CD4-positive, CD25-positive, alpha-beta regulatory T cell (primary cell): ENCODE data around the gene MMP15. TPM values are rescaled to one million over a fixed set of nuclear protein-coding genes. Genes with fewer than 3 reads are reported as not detected.
A peak's percentile ranks its signal among the peaks of the same experiment; 100 is the strongest.
"Not testable (repeated sequence)": the region's sequence is repeated elsewhere in the genome, so short reads cannot be mapped to it uniquely, and the experiment has no call there.

Experiments
- ATAC-seq, 2 donors: fragments of 150-1000 bp; cut with Tn5 transposase; one replicate each; pipeline ENCODE4 v1.10.0; 2021; ENCODE audit warnings: low read depth in 2 of 2, moderate number of reproducible peaks in 2 of 2, moderate library complexity in 1 of 2
- DNase-seq, 3 donors: peaks; one replicate each; pipeline versions ENCODE4 v3.0.0 to v3.0.0-alpha.2; 2012 to 2022; ENCODE audit warnings: mixed read lengths in 1 of 3
- H3K27ac ChIP-seq: one replicate; pipeline ENCODE4 v1.7.0; 2013; ENCODE audit warnings: mild to moderate bottlenecking, low read length; ENCODE audit not compliant: insufficient read depth, poor library complexity, severe bottlenecking
- H3K27me3 ChIP-seq: one replicate; pipeline ENCODE4 v1.7.0; 2013; ENCODE audit warnings: low read length; ENCODE audit not compliant: control insufficient read depth, insufficient read depth
- H3K36me3 ChIP-seq: one replicate; pipeline ENCODE4 v1.7.0; 2013; ENCODE audit warnings: mild to moderate bottlenecking, low read length, moderate library complexity; ENCODE audit not compliant: control insufficient read depth, insufficient read depth
- H3K4me1 ChIP-seq: 2 replicates; pipeline ENCODE4 v1.7.0; 2013; ENCODE audit warnings: mild to moderate bottlenecking, low read length; ENCODE audit not compliant: insufficient read depth, control insufficient read depth, poor library complexity, severe bottlenecking
- H3K4me3 ChIP-seq: one replicate; pipeline ENCODE4 v1.7.0; 2013; ENCODE audit warnings: low read depth, mild to moderate bottlenecking, low read length, moderate library complexity
- H3K9me3 ChIP-seq, 2 experiments: 1 replicate in 1 of 2; 2 replicates in 1 of 2; pipeline ENCODE4 v1.7.0; 2013; ENCODE audit warnings: low read length in 2 of 2, mild to moderate bottlenecking in 1 of 2, moderate library complexity in 1 of 2; ENCODE audit not compliant: control insufficient read depth in 2 of 2
- H3K27ac Mint-ChIP-seq, 3 donors: one replicate each; pipeline ENCODE4 v1.8.0; 2020 to 2022; ENCODE audit warnings: mild to moderate bottlenecking in 3 of 3, mixed read lengths in 3 of 3, moderate library complexity in 2 of 3
- H3K27me3 Mint-ChIP-seq: one replicate; pipeline ENCODE4 v1.8.0; 2022; ENCODE audit warnings: mild to moderate bottlenecking, mixed read lengths
- H3K36me3 Mint-ChIP-seq: one replicate; pipeline ENCODE4 v1.8.0; 2020; ENCODE audit warnings: mixed read lengths
- H3K4me1 Mint-ChIP-seq, 4 donors: one replicate each; pipeline ENCODE4 v1.8.0; 2020 to 2022; ENCODE audit warnings: mixed read lengths in 4 of 4, mild to moderate bottlenecking in 1 of 4
- H3K4me3 Mint-ChIP-seq, 4 donors: one replicate each; pipeline ENCODE4 v1.8.0; 2020 to 2022; ENCODE audit warnings: mild to moderate bottlenecking in 4 of 4, mixed read lengths in 4 of 4, moderate library complexity in 3 of 4
- H3K9me3 Mint-ChIP-seq, 7 donors: one replicate each; pipeline ENCODE4 v1.8.0; 2020 to 2022; ENCODE audit warnings: mixed read lengths in 7 of 7, mild to moderate bottlenecking in 3 of 7, moderate library complexity in 2 of 7
- polyA plus RNA-seq, 4 donors: library from polyadenylated mRNA; unstranded; fragments of 300-500 nt; fragmentation: Illumina TruSeq; gene quantifications; one replicate each; pipeline ENCODE4 v1.2.3, GENCODE V29; 2021
- total RNA-seq: library from RNA; stranded (reverse); gene quantifications from one replicate; pipeline ENCODE4 v1.2.3, GENCODE V29; 2022

MMP15 gene
- total and polyA plus RNA-seq, 5 donors from 2014 or later, result 0.03 to 0.27 (median 0.11) TPM; not detected in 2

GRCh38 chr16:58054289-58054688, 28.7 kb downstream of the MMP15 start:
- H3K4me3 Mint-ChIP-seq, result no peak overlapping the region
- no peaks in the 10 kb centered on the region for H3K9me3 ChIP-seq
- H3K27me3 Mint-ChIP-seq, result peaks cover 8% of the 10 kb centered on the region
- no peaks in the 10 kb centered on the region for H3K4me1 Mint-ChIP-seq
- H3K9me3 Mint-ChIP-seq, result no peaks in the 10 kb centered on the region
- peak in 1 of 3 donors; percentile 71 for DNase-seq
- no peaks in the 10 kb centered on the region for H3K36me3 ChIP-seq
- no peak overlapping the region for H3K4me3 ChIP-seq
- no peaks in the 10 kb centered on the region for H3K36me3 Mint-ChIP-seq
- peak in 1 of 2 donors; percentile 34 for ATAC-seq
- H3K27ac Mint-ChIP-seq, result peak overlapping the region in 1 of 3 donors; percentile 49
- no peak overlapping the region for H3K27ac ChIP-seq
- no peaks in the 10 kb centered on the region for H3K4me1 ChIP-seq
- no peaks in the 10 kb centered on the region for H3K27me3 ChIP-seq

GRCh38 chr16:58056580-58056979, 31.0 kb downstream of the MMP15 start:
- Histone ChIP-seq H3K27me3 (no peaks in the 10 kb centered on the region), H3K9me3 (no peaks in the 10 kb centered on the region), H3K36me3 (no peaks in the 10 kb centered on the region), H3K27ac (no peak overlapping the region), H3K4me3 (no peak overlapping the region), H3K4me1 (no peaks in the 10 kb centered on the region)
- Mint-ChIP-seq H3K9me3 (peaks cover 0 to 1% (median 0%) of the 10 kb centered on the region in 7 donors), H3K36me3 (no peaks in the 10 kb centered on the region), H3K27ac (peak overlapping the region in 1 of 3 donors; percentile 79), H3K27me3 (peaks cover 6% of the 10 kb centered on the region), H3K4me1 (no peaks in the 10 kb centered on the region), H3K4me3 (no peak overlapping the region)
- ATAC-seq (no peak), DNase-seq (no peak)

- no peaks in the 10 kb centered on the region for H3K4me1 Mint-ChIP-seq
- Histone ChIP-seq H3K4me3 (no peak overlapping the region), H3K4me1 (no peaks in the 10 kb centered on the region), H3K9me3 (no peaks in the 10 kb centered on the region), H3K36me3 (no peaks in the 10 kb centered on the region), H3K27me3 (no peaks in the 10 kb centered on the region), H3K27ac (no peak overlapping the region)
- peaks cover 6% of the 10 kb centered on the region for H3K27me3 Mint-ChIP-seq
- no peak overlapping the region for H3K4me3 Mint-ChIP-seq
- peaks cover 0 to 1% (median 0%) of the 10 kb centered on the region in 7 donors for H3K9me3 Mint-ChIP-seq
- H3K27ac Mint-ChIP-seq, result no peak overlapping the region
- no peak for DNase-seq
- no peaks in the 10 kb centered on the region for H3K36me3 Mint-ChIP-seq
- no peak for ATAC-seq
Observed at GRCh38 chr16:58057121-58057520, 31.6 kb downstream of the MMP15 start.

GRCh38 chr16:58057784-58058183, 32.2 kb downstream of the MMP15 start:
- no peak overlapping the region for H3K27ac ChIP-seq
- no peaks in the 10 kb centered on the region for H3K27me3 ChIP-seq
- DNase-seq (no peak), ATAC-seq (no peak)
- Mint-ChIP-seq H3K27me3 (peaks cover 11% of the 10 kb centered on the region), H3K27ac (no peak overlapping the region), H3K4me1 (no peaks in the 10 kb centered on the region), H3K36me3 (no peaks in the 10 kb centered on the region), H3K4me3 (no peak overlapping the region), H3K9me3 (peaks cover 0 to 1% (median 0%) of the 10 kb centered on the region in 7 donors)
- no peaks in the 10 kb centered on the region for H3K4me1 ChIP-seq
- H3K4me3 ChIP-seq, result no peak overlapping the region
- H3K36me3 ChIP-seq, result no peaks in the 10 kb centered on the region
- H3K9me3 ChIP-seq, result no peaks in the 10 kb centered on the region

GRCh38 chr16:58062821-58063220, 37.3 kb downstream of the MMP15 start:
- Histone ChIP-seq H3K27me3 (no peaks in the 10 kb centered on the region), H3K27ac (no peak overlapping the region), H3K4me3 (no peak overlapping the region), H3K4me1 (no peaks in the 10 kb centered on the region), H3K36me3 (no peaks in the 10 kb centered on the region), H3K9me3 (no peaks in the 10 kb centered on the region)
- ATAC-seq (no peak), DNase-seq (no peak)
- no peak overlapping the region for H3K27ac Mint-ChIP-seq
- H3K4me3 Mint-ChIP-seq, result no peak overlapping the region
- H3K9me3 Mint-ChIP-seq, result peaks cover 0 to 1% (median 0%) of the 10 kb centered on the region in 7 donors
- no peaks in the 10 kb centered on the region for H3K36me3 Mint-ChIP-seq
- no peaks in the 10 kb centered on the region for H3K4me1 Mint-ChIP-seq
- peaks cover 19% of the 10 kb centered on the region for H3K27me3 Mint-ChIP-seq

- no peaks in the 10 kb centered on the region for H3K9me3 ChIP-seq
- DNase-seq, result no peak
- H3K36me3 ChIP-seq, result no peaks in the 10 kb centered on the region
- no peak overlapping the region for H3K27ac Mint-ChIP-seq
- ATAC-seq, result no peak
- H3K4me3 ChIP-seq, result no peak overlapping the region
- no peaks in the 10 kb centered on the region for H3K4me1 ChIP-seq
- H3K36me3 Mint-ChIP-seq, result no peaks in the 10 kb centered on the region
- no peak overlapping the region for H3K4me3 Mint-ChIP-seq
- H3K4me1 Mint-ChIP-seq, result no peaks in the 10 kb centered on the region
- H3K27me3 ChIP-seq, result no peaks in the 10 kb centered on the region
- peaks cover 0 to 1% (median 0%) of the 10 kb centered on the region in 7 donors for H3K9me3 Mint-ChIP-seq
- no peak overlapping the region for H3K27ac ChIP-seq
- H3K27me3 Mint-ChIP-seq, result peaks cover 19% of the 10 kb centered on the region
Observed at GRCh38 chr16:58063377-58064076, 38.0 kb downstream of the MMP15 start.

GRCh38 chr16:58070585-58070984, 45.0 kb downstream of the MMP15 start:
- Histone ChIP-seq H3K36me3 (no peaks in the 10 kb centered on the region), H3K4me1 (no peaks in the 10 kb centered on the region), H3K27me3 (no peaks in the 10 kb centered on the region), H3K9me3 (no peaks in the 10 kb centered on the region), H3K27ac (no peak overlapping the region), H3K4me3 (no peak overlapping the region)
- Mint-ChIP-seq H3K4me1 (no peaks in the 10 kb centered on the region), H3K9me3 (peaks cover 0 to 3% (median 0%) of the 10 kb centered on the region in 7 donors), H3K27me3 (peaks cover 7% of the 10 kb centered on the region), H3K27ac (no peak overlapping the region), H3K36me3 (no peaks in the 10 kb centered on the region), H3K4me3 (no peak overlapping the region)
- ATAC-seq (no peak), DNase-seq (no peak)

GRCh38 chr16:58072134-58072533, 46.6 kb downstream of the MMP15 start:
- not testable (repeated sequence) for H3K9me3 ChIP-seq, H3K27ac ChIP-seq, H3K4me3 Mint-ChIP-seq, H3K9me3 Mint-ChIP-seq, H3K27me3 Mint-ChIP-seq, H3K4me3 ChIP-seq, H3K27me3 ChIP-seq, ATAC-seq, H3K36me3 ChIP-seq, H3K36me3 Mint-ChIP-seq, H3K27ac Mint-ChIP-seq, H3K4me1 Mint-ChIP-seq, H3K4me1 ChIP-seq, DNase-seq
